ENCODE data around the gene SYP. TPM values are rescaled to one million over a fixed set of nuclear protein-coding genes. Genes with fewer than 3 reads are reported as not detected.
A peak's percentile ranks its signal among the peaks of the same experiment; 100 is the strongest.

Gene SYP
- total and polyA plus RNA-seq, 9 of the 15 experiments (the other 6 are each of a cell fraction or from before 2014, with no cell fraction given): 0.48 to 5.1 (median 2.6) TPM

DNA sequence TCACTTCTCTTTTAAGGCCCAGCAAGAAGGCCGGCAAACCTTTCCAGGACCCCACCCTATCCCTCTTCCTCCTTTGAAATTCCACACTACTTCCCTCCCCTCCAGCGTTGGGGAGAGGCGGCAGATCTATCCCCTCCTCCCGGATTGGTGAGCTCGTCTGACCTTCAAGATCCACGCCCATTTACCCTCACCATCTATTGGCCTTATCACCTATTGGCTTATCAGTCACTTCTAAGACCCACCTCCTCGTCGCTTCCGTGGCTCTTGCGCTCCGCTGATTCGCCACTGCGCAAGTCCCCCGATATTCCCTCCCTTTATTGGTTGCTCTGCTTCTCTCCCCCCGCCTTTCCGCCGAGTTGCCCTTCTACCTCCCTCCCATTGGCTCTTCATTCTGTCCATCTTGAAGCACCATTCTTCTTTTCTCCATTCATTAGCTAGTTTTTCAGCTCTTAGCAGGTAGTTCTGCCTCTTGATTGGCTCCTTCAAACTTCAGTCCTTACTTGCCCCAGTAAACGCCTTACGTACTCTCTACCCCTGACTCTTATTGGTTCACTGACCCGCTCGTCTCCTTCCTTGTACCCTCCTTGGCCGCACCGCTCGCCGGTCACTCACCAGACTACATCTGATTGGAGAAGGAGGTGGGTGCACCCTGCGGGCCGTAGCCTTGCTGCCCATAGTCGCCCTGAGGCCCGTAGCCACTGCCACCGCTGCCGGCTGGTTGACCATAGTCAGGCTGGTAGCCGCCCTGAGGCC lies 9.0 kb downstream of the SYP start (continued):
- TF ChIP-seq, protein P1, sequence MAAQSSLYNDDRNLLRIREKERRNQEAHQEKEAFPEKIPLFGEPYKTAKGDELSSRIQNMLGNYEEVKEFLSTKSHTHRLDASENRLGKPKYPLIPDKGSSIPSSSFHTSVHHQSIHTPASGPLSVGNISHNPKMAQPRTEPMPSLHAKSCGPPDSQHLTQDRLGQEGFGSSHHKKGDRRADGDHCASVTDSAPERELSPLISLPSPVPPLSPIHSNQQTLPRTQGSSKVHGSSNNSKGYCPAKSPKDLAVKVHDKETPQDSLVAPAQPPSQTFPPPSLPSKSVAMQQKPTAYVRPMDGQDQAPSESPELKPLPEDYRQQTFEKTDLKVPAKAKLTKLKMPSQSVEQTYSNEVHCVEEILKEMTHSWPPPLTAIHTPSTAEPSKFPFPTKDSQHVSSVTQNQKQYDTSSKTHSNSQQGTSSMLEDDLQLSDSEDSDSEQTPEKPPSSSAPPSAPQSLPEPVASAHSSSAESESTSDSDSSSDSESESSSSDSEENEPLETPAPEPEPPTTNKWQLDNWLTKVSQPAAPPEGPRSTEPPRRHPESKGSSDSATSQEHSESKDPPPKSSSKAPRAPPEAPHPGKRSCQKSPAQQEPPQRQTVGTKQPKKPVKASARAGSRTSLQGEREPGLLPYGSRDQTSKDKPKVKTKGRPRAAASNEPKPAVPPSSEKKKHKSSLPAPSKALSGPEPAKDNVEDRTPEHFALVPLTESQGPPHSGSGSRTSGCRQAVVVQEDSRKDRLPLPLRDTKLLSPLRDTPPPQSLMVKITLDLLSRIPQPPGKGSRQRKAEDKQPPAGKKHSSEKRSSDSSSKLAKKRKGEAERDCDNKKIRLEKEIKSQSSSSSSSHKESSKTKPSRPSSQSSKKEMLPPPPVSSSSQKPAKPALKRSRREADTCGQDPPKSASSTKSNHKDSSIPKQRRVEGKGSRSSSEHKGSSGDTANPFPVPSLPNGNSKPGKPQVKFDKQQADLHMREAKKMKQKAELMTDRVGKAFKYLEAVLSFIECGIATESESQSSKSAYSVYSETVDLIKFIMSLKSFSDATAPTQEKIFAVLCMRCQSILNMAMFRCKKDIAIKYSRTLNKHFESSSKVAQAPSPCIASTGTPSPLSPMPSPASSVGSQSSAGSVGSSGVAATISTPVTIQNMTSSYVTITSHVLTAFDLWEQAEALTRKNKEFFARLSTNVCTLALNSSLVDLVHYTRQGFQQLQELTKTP (IDR thresholded peaks at IDR 0.05; ENCODE audit: low read depth in 1 of 2, partially characterized antibody in 2 of 2): no peak
- TF ChIP-seq DPF2 (IDR thresholded peaks at IDR 0.05): 0 out of 2 replicates have a peak, but pooled peaks have one; percentile 21
- TF ChIP-seq ZNF324 (CRISPR knock-in tag; IDR thresholded peaks at IDR 0.05): no peak
- TF ChIP-seq, protein P2, sequence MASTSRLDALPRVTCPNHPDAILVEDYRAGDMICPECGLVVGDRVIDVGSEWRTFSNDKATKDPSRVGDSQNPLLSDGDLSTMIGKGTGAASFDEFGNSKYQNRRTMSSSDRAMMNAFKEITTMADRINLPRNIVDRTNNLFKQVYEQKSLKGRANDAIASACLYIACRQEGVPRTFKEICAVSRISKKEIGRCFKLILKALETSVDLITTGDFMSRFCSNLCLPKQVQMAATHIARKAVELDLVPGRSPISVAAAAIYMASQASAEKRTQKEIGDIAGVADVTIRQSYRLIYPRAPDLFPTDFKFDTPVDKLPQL (IDR thresholded peaks at IDR 0.05; ENCODE audit: extremely low read depth, insufficient read length): no peak
- TF ChIP-seq TBP (optimal IDR thresholded peaks at IDR 0.05; ENCODE audit: low read depth, low read length): peak; percentile 86
- TF ChIP-seq, protein P3, sequence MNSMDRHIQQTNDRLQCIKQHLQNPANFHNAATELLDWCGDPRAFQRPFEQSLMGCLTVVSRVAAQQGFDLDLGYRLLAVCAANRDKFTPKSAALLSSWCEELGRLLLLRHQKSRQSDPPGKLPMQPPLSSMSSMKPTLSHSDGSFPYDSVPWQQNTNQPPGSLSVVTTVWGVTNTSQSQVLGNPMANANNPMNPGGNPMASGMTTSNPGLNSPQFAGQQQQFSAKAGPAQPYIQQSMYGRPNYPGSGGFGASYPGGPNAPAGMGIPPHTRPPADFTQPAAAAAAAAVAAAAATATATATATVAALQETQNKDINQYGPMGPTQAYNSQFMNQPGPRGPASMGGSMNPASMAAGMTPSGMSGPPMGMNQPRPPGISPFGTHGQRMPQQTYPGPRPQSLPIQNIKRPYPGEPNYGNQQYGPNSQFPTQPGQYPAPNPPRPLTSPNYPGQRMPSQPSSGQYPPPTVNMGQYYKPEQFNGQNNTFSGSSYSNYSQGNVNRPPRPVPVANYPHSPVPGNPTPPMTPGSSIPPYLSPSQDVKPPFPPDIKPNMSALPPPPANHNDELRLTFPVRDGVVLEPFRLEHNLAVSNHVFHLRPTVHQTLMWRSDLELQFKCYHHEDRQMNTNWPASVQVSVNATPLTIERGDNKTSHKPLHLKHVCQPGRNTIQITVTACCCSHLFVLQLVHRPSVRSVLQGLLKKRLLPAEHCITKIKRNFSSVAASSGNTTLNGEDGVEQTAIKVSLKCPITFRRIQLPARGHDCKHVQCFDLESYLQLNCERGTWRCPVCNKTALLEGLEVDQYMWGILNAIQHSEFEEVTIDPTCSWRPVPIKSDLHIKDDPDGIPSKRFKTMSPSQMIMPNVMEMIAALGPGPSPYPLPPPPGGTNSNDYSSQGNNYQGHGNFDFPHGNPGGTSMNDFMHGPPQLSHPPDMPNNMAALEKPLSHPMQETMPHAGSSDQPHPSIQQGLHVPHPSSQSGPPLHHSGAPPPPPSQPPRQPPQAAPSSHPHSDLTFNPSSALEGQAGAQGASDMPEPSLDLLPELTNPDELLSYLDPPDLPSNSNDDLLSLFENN (IDR thresholded peaks at IDR 0.05; ENCODE audit: low read depth in 2 of 2, low read length in 2 of 2): no peak
- peak; percentile 67 for TF ChIP-seq KDM5B (IDR thresholded peaks at IDR 0.05; ENCODE audit: insufficient replicate concordance, low read depth, low read length)
- no peak; the same call in 1 of the 2 replicates for TF ChIP-seq PHF8 (IDR thresholded peaks at IDR 0.05; ENCODE audit: borderline replicate concordance, low read length)
- peak; percentile 77 for TF ChIP-seq MYBL2 (IDR thresholded peaks at IDR 0.05; ENCODE audit: low read depth)
- no peak for TF ChIP-seq MYBL2 (CRISPR knock-in tag; IDR thresholded peaks at IDR 0.05; ENCODE audit: borderline replicate concordance)
- peak; percentile 87 for TF ChIP-seq GABPA (tag; conservative IDR thresholded peaks at IDR 0.05; ENCODE audit: low read depth)
- no peak for TF ChIP-seq PCBP2 (IDR thresholded peaks at IDR 0.05; ENCODE audit: low read depth, low read length, poor library complexity, severe bottlenecking)
- TF ChIP-seq, protein P4, sequence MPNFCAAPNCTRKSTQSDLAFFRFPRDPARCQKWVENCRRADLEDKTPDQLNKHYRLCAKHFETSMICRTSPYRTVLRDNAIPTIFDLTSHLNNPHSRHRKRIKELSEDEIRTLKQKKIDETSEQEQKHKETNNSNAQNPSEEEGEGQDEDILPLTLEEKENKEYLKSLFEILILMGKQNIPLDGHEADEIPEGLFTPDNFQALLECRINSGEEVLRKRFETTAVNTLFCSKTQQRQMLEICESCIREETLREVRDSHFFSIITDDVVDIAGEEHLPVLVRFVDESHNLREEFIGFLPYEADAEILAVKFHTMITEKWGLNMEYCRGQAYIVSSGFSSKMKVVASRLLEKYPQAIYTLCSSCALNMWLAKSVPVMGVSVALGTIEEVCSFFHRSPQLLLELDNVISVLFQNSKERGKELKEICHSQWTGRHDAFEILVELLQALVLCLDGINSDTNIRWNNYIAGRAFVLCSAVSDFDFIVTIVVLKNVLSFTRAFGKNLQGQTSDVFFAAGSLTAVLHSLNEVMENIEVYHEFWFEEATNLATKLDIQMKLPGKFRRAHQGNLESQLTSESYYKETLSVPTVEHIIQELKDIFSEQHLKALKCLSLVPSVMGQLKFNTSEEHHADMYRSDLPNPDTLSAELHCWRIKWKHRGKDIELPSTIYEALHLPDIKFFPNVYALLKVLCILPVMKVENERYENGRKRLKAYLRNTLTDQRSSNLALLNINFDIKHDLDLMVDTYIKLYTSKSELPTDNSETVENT (CRISPR knock-in tag; IDR thresholded peaks at IDR 0.05): peak; percentile 50; the same call in 1 of the 2 replicates
- no peak for TF ChIP-seq HDGF (IDR thresholded peaks at IDR 0.05)
- TF ChIP-seq, protein P5, sequence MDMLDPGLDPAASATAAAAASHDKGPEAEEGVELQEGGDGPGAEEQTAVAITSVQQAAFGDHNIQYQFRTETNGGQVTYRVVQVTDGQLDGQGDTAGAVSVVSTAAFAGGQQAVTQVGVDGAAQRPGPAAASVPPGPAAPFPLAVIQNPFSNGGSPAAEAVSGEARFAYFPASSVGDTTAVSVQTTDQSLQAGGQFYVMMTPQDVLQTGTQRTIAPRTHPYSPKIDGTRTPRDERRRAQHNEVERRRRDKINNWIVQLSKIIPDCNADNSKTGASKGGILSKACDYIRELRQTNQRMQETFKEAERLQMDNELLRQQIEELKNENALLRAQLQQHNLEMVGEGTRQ (CRISPR knock-in tag; IDR thresholded peaks at IDR 0.05): no peak
